GM19099 (cell line): Measurements from ENCODE around the gene SEC23B.
A peak's percentile ranks its signal among the peaks of the same experiment; 100 is the strongest.

ENCODE experiments used
- POLR2A ChIP-seq: IDR thresholded peaks from 3 replicates; pipeline ENCODE4 v1.6.1; 2011; ENCODE audit warnings: low read depth; ENCODE audit not compliant: insufficient read length; ENCODE audit errors: extremely low read depth

The SEC23B gene

GRCh38 chr20:18566892-18567738, 59.4 kb downstream of the SEC23B start, which contains the start of gene SMIM26:
Gene SMIM26 (plus strand): TSS chr20:18567432. CDS start chr20:18567479, 47 bp downstream.
- peak; percentile 91 for TF ChIP-seq POLR2A

GRCh38 chr20:18567739-18568091, 60.0 kb downstream of the SEC23B start:
- no peak for TF ChIP-seq POLR2A

GRCh38 chr20:18571009-18571408, 63.3 kb downstream of the SEC23B start:
- TF ChIP-seq POLR2A: no peak

GRCh38 chr20:18571578-18571977, 63.8 kb downstream of the SEC23B start:
- TF ChIP-seq POLR2A: no peak

GRCh38 chr20:18577942-18578341, 70.2 kb downstream of the SEC23B start:
- no peak for TF ChIP-seq POLR2A

- TF ChIP-seq POLR2A: no peak
Measured at GRCh38 chr20:18578581-18578980, 70.8 kb downstream of the SEC23B start.

- no peak for TF ChIP-seq POLR2A
Measured at GRCh38 chr20:18580012-18580411, 72.3 kb downstream of the SEC23B start.

- TF ChIP-seq POLR2A: no peak
Measured at GRCh38 chr20:18585134-18585533, 77.4 kb downstream of the SEC23B start.

- peak; percentile 73 for TF ChIP-seq POLR2A
Measured at GRCh38 chr20:18587665-18588573, 80.2 kb downstream of the SEC23B start, which contains the start of gene DTD1. Gene DTD1 (plus strand): TSS chr20:18588054. CDS start chr20:18588073, 19 bp downstream.

GRCh38 chr20:18588574-18588933, 80.8 kb downstream of the SEC23B start:
- TF ChIP-seq POLR2A: no peak

- no peak for TF ChIP-seq POLR2A
Measured at GRCh38 chr20:18589941-18590674, 82.4 kb downstream of the SEC23B start.

GRCh38 chr20:18596270-18596669, 88.5 kb downstream of the SEC23B start:
- TF ChIP-seq POLR2A: no peak

GRCh38 chr20:18609741-18610140, 102.0 kb downstream of the SEC23B start:
- no peak for TF ChIP-seq POLR2A
